ENCODE results near the gene TMEM130. TPM values are rescaled to one million over a fixed set of nuclear protein-coding genes. Genes with fewer than 3 reads are reported as not detected.

TMEM130 gene
- total and polyA plus RNA-seq, 10 of the 15 experiments (the other 5 are each of a cell fraction or from before 2014, with no cell fraction given), result 0.04 to 0.15 (median 0.11) TPM; not detected in 7

- no TSS peak for BruUV-seq (replicated peaks)
- in situ Hi-C loops (cut with MboI) (no loop called here), intact Hi-C loops (cut with micrococcal nuclease; ENCODE audit: unreplicated experiment) (no loop called here)
- Histone ChIP-seq H3K9me3 (replicated peaks; ENCODE audit: control insufficient read depth, insufficient read depth, low read length) (no peaks in the 10 kb centered on the region), H4K20me1 (ENCODE audit: control insufficient read depth, insufficient read depth) (no peaks in the 10 kb centered on the region), H3K27ac (ENCODE audit: control insufficient read depth, insufficient read depth) (no peak overlapping the region), H2AFZ (ENCODE audit: control insufficient read depth, low read depth, low read length) (no peak overlapping the region), H3K4me2 (ENCODE audit: control insufficient read depth, insufficient read depth) (no peak overlapping the region), H3K79me2 (ENCODE audit: control insufficient read depth, insufficient read depth, low read length) (no peaks in the 10 kb centered on the region), H3K4me3 (no peak overlapping the region), H3K9ac (ENCODE audit: control insufficient read depth, insufficient read depth, low read length) (no peak overlapping the region), H3K36me3 (ENCODE audit: control insufficient read depth in 2 of 2, insufficient read depth in 2 of 2, low read length in 1 of 2) (no peaks in the 10 kb centered on the region), H3K4me1 (ENCODE audit: control insufficient read depth, insufficient read depth, low read length) (no peaks in the 10 kb centered on the region), H3K27me3 (replicated peaks in 1 of 2; ENCODE audit: control insufficient read depth in 2 of 2, insufficient read depth in 2 of 2, low read length in 1 of 2) (no peaks in the 10 kb centered on the region; a peak in 2 of 4 replicates)
- ChIA-PET CTCF (interaction anchor here (1.1 kb wide), 1 partner anchor 26 kb away, joined by 3 read pairs; no protein-coding TSS in a partner anchor), SMC1A (ENCODE audit: uncharacterized antibody, unreplicated experiment) (no interaction called here), POLR2A (no interaction called here), RAD21 (ENCODE audit: unreplicated experiment) (no interaction called here)
- ATAC-seq (no peak), DNase-seq (ENCODE audit: low read depth, low spot score) (no peak), FAIRE-seq (no peak)
- TF ChIP-seq ZSCAN29 (IDR thresholded peaks at IDR 0.05) (no peak), ATF3 (IDR thresholded peaks at IDR 0.05; ENCODE audit: borderline replicate concordance, extremely low read depth, low read depth, low read length) (no peak), ZBTB40 (IDR thresholded peaks at IDR 0.05; ENCODE audit: borderline replicate concordance) (no peak), DPF2 (IDR thresholded peaks at IDR 0.05) (no peak), TCF12 (IDR thresholded peaks at IDR 0.05; ENCODE audit: low read depth, low read length) (no peak)
- WGBS (ENCODE audit: insufficient coverage, insufficient replicate concordance, low lambda C conversion rate, missing lambda C conversion rate), result 65% methylated on average over 29 of the region's 29 CpGs
These were observed 6.9 kb downstream of the TMEM130 start for GRCh38 chr7:98862716-98863420.

Data from GM12878 (cell line).